Prostate gland (tissue), 2 donors: ENCODE data around the gene AHNAK2.

Source experiments
- CTCF ChIP-seq, 4 experiments: fragments of 200-600 bp in 2 of 4; fragments of 450-650 bp in 2 of 4; sonication (generic) in 2 of 4; IDR thresholded peaks; 1 replicate in 3 of 4; 2 replicates in 1 of 4; pipeline ENCODE4 v1.5.1; 2016 to 2019; ENCODE audit warnings: antibody characterized with exemption in 4 of 4, mild to moderate bottlenecking in 2 of 4, moderate library complexity in 2 of 4
- POLR2AphosphoS5 ChIP-seq: sonication (generic); formaldehyde crosslinking; IDR thresholded peaks from one replicate; pipeline ENCODE4 v1.6.1; 2017; ENCODE audit warnings: antibody characterized with exemption

- TF ChIP-seq CTCF (IDR thresholded peaks at IDR 0.05) (no peak), POLR2AphosphoS5 (no peak)
Measured at GRCh38 chr14:104892531-104893434, 85.4 kb downstream of the AHNAK2 start.
